ENCODE data around the gene MEGF11. TPM values are rescaled to one million over a fixed set of nuclear protein-coding genes. Genes with fewer than 3 reads are reported as not detected.

The MEGF11 gene
- total RNA-seq, 1 donor from 2014 or later, result 0.60 TPM

GRCh38 chr15:65962187-65962586 is 291.4 kb downstream of the MEGF11 start:
- Mint-ChIP-seq H3K4me1 (ENCODE audit: low read depth) (no peaks in the 10 kb centered on the region), H3K27me3 (peaks cover 41% of the 10 kb centered on the region), H3K9me3 (ENCODE audit: low read depth) (no peaks in the 10 kb centered on the region), H3K36me3 (ENCODE audit: insufficient read depth) (no peaks in the 10 kb centered on the region), H3K27ac (no peak overlapping the region), H3K4me3 (ENCODE audit: low read depth) (no peak overlapping the region)
- TF ChIP-seq CTCF (IDR thresholded peaks at IDR 0.05; ENCODE audit: unreplicated experiment), result no peak
- no peak for DNase-seq (ENCODE audit: low spot score, unreplicated experiment)

- Mint-ChIP-seq H3K9me3 (ENCODE audit: low read depth) (no peaks in the 10 kb centered on the region), H3K4me3 (ENCODE audit: low read depth) (no peak overlapping the region), H3K36me3 (ENCODE audit: insufficient read depth) (no peaks in the 10 kb centered on the region), H3K27me3 (peaks cover 37% of the 10 kb centered on the region), H3K4me1 (ENCODE audit: low read depth) (no peaks in the 10 kb centered on the region), H3K27ac (no peak overlapping the region)
- no peak for TF ChIP-seq CTCF (IDR thresholded peaks at IDR 0.05; ENCODE audit: unreplicated experiment)
- no peak for DNase-seq (ENCODE audit: low spot score, unreplicated experiment)
These were observed 293.0 kb downstream of the MEGF11 start for GRCh38 chr15:65960586-65960985.

GRCh38 chr15:65958835-65959234 is 294.7 kb downstream of the MEGF11 start:
- no peaks in the 10 kb centered on the region for H3K9me3 Mint-ChIP-seq (ENCODE audit: low read depth)
- H3K27me3 Mint-ChIP-seq, result peaks cover 37% of the 10 kb centered on the region
- H3K27ac Mint-ChIP-seq, result no peak overlapping the region
- H3K4me1 Mint-ChIP-seq (ENCODE audit: low read depth), result no peaks in the 10 kb centered on the region
- no peak overlapping the region for H3K4me3 Mint-ChIP-seq (ENCODE audit: low read depth)
- H3K36me3 Mint-ChIP-seq (ENCODE audit: insufficient read depth), result no peaks in the 10 kb centered on the region
- no peak for TF ChIP-seq CTCF (IDR thresholded peaks at IDR 0.05; ENCODE audit: unreplicated experiment)
- no peak for DNase-seq (ENCODE audit: low spot score, unreplicated experiment)

- TF ChIP-seq CTCF (IDR thresholded peaks at IDR 0.05; ENCODE audit: unreplicated experiment), result no peak
- Mint-ChIP-seq H3K36me3 (ENCODE audit: insufficient read depth) (no peaks in the 10 kb centered on the region), H3K4me3 (ENCODE audit: low read depth) (no peak overlapping the region), H3K9me3 (ENCODE audit: low read depth) (no peaks in the 10 kb centered on the region), H3K27ac (no peak overlapping the region), H3K4me1 (ENCODE audit: low read depth) (no peaks in the 10 kb centered on the region), H3K27me3 (peaks cover 24% of the 10 kb centered on the region)
- no peak for DNase-seq (ENCODE audit: low spot score, unreplicated experiment)
These were observed 296.1 kb downstream of the MEGF11 start for GRCh38 chr15:65957451-65957850.

- Mint-ChIP-seq H3K36me3 (ENCODE audit: insufficient read depth) (no peaks in the 10 kb centered on the region), H3K27me3 (peaks cover 19% of the 10 kb centered on the region), H3K4me3 (ENCODE audit: low read depth) (no peak overlapping the region), H3K9me3 (ENCODE audit: low read depth) (no peaks in the 10 kb centered on the region), H3K4me1 (ENCODE audit: low read depth) (no peaks in the 10 kb centered on the region), H3K27ac (no peak overlapping the region)
- no peak for DNase-seq (ENCODE audit: low spot score, unreplicated experiment)
- TF ChIP-seq CTCF (IDR thresholded peaks at IDR 0.05; ENCODE audit: unreplicated experiment), result no peak
These were observed 296.7 kb downstream of the MEGF11 start for GRCh38 chr15:65956899-65957298.
